Common myeloid progenitor, CD34-positive (primary cell): ENCODE results near the gene ZDHHC8.

ENCODE experiments used
- CTCF ChIA-PET: fragments of 350-600 bp; sonication (Branson Sonifier 250); formaldehyde crosslinking; loops from one replicate; lab custom pipeline; 2021; ENCODE audit warnings: antibody characterized with exemption; lab: Charles Lee
- POLR2A ChIA-PET: fragments of 350-600 bp; sonication (Branson Sonifier 250); formaldehyde crosslinking; loops from one replicate; lab custom pipeline; 2021; ENCODE audit warnings: antibody characterized with exemption; lab: Charles Lee
- DNase-seq, 3 donors: peaks; one replicate each; pipeline versions ENCODE4 v3.0.0 to v3.0.0-alpha.2; 2013
- H3K27ac ChIP-seq, 2 experiments: 1 replicate in 1 of 2; 2 replicates in 1 of 2; pipeline ENCODE4 v1.7.0; 2013; ENCODE audit warnings: inconsistent platforms in 2 of 2, low read length in 2 of 2, mild to moderate bottlenecking in 2 of 2, low read depth in 1 of 2, moderate library complexity in 1 of 2; ENCODE audit not compliant: severe bottlenecking in 2 of 2, insufficient read depth in 1 of 2, poor library complexity in 1 of 2
- H3K27me3 ChIP-seq, 5 experiments: replicated peaks in 2 of 5; 1 replicate in 3 of 5; 2 replicates in 2 of 5; pipeline versions ENCODE4 v1.6.1 to v1.7.0; 2013; ENCODE audit warnings: low read length in 4 of 5, mild to moderate bottlenecking in 2 of 5, moderate library complexity in 2 of 5, inconsistent platforms in 1 of 5; ENCODE audit not compliant: insufficient read depth in 5 of 5, control insufficient read depth in 4 of 5
- H3K36me3 ChIP-seq, 4 experiments: 1 replicate in 2 of 4; 2 replicates in 2 of 4; pipeline versions ENCODE4 v1.6.1 to v1.7.0; 2013; ENCODE audit warnings: low read length in 3 of 4, control low read depth in 1 of 4, mild to moderate bottlenecking in 1 of 4; ENCODE audit not compliant: control insufficient read depth in 4 of 4, insufficient read depth in 4 of 4
- H3K4me1 ChIP-seq, 4 experiments: 1 replicate in 3 of 4; 2 replicates in 1 of 4; pipeline versions ENCODE4 v1.6.1 to v1.7.1; 2013; ENCODE audit warnings: low read length in 3 of 4, mild to moderate bottlenecking in 3 of 4, control low read depth in 1 of 4, inconsistent platforms in 1 of 4, moderate library complexity in 1 of 4; ENCODE audit not compliant: control insufficient read depth in 4 of 4, insufficient read depth in 4 of 4; ENCODE audit errors: control extremely low read depth in 1 of 4
- H3K4me3 ChIP-seq, 7 experiments: 1 replicate in 4 of 7; 2 replicates in 3 of 7; pipeline versions ENCODE4 v1.5.1 to v1.7.0; 2013; ENCODE audit warnings: mild to moderate bottlenecking in 7 of 7, low read length in 6 of 7, moderate library complexity in 6 of 7, inconsistent platforms in 2 of 7, low read depth in 2 of 7, control low read depth in 1 of 7; ENCODE audit not compliant: insufficient read depth in 4 of 7, control insufficient read depth in 1 of 7; ENCODE audit errors: extremely low read depth in 1 of 7
- H3K9me3 ChIP-seq, 5 experiments: 1 replicate in 4 of 5; 2 replicates in 1 of 5; pipeline versions ENCODE4 v1.6.1 to v1.7.1; 2013; ENCODE audit warnings: low read length in 4 of 5, mild to moderate bottlenecking in 2 of 5, inconsistent platforms in 1 of 5, low read depth in 1 of 5, moderate library complexity in 1 of 5; ENCODE audit not compliant: control insufficient read depth in 4 of 5, insufficient read depth in 2 of 5; ENCODE audit errors: control extremely low read depth in 1 of 5
- WGBS: methylation state at CpG from one replicate; pipeline ENCODE4 v1.1.5; 2013; ENCODE audit not compliant: insufficient coverage; 5-methylcytosine and 5-hydroxymethylcytosine counted together

Gene ZDHHC8

DNA sequence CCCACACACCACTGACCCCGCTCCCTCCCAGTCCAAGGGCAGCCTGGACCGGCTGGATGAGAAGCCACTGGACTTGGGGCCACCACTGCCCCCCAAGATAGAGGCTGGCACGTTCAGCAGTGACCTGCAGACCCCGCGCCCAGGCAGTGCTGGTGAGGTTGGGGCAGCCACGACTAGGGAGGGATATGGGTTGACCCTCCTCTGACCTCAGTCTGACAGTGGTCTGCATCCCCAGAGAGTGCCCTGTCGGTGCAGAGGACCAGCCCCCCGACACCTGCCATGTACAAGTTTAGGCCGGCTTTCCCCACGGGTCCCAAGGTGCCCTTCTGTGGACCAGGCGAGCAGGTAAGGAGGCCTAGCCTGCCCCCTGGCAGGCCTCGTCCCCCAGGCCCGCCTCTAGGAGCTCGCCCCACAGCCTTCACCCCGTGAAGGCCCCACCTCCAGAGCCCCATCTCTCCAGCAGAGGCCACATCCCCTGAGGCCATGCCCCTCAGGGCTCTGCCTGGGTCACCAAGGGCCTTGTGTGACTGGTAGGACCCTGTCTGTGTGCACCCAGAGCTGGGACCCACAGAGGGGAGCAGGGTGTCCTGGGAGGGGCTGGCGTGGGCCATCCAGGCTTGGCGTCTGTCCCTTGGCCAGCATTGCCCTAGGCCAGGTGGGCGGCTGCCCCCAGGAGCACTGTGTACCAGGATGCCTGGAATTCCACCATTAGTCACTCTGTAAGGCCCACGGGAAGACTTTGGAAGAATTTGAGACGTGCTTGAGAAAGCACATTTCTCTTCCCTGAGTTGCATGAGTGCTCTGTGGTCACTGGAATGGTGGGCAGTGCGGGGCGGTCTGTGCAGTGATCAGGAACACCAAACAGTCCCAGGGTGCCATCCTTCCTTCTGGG lies 9.8 kb downstream of the ZDHHC8 start:
- POLR2A ChIA-PET = no interaction called here
- peaks cover 0 to 46% (median 21%) of the 10 kb centered on the region in 4 experiments for H3K36me3 ChIP-seq

DNA sequence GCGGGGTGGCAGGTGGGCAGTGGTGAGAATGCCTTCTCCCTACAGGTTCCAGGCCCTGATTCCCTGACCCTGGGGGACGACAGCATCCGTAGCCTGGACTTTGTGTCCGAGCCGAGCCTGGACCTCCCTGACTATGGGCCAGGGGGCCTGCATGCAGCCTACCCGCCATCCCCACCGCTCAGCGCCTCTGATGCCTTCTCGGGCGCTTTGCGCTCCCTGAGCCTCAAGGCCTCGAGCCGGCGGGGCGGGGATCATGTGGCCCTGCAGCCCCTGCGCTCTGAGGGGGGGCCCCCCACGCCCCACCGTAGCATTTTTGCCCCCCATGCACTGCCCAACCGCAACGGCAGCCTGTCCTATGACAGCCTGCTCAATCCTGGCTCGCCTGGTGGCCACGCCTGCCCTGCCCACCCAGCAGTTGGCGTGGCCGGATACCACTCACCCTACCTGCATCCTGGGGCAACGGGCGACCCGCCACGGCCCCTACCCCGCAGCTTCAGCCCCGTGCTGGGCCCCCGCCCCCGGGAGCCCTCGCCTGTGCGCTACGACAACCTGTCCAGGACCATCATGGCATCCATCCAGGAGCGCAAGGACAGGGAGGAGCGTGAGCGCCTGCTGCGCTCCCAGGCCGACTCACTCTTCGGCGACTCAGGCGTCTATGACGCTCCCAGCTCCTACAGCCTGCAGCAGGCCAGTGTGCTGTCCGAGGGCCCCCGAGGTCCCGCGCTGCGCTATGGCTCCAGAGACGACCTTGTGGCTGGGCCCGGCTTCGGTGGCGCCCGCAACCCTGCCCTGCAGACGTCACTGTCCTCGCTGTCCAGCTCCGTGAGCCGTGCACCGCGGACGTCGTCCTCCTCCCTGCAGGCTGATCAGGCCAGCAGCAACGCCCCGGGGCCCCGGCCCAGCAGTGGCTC lies 11.4 kb downstream of the ZDHHC8 start:
- Histone ChIP-seq H3K36me3 (peaks cover 0 to 46% (median 21%) of the 10 kb centered on the region in 4 experiments), H3K4me3 (no peak overlapping the region), H3K4me1 (peaks cover 0 to 17% (median 14%) of the 10 kb centered on the region in 4 experiments)

More for the DNA sequence above, 9.8 kb downstream of the ZDHHC8 start:
- Histone ChIP-seq H3K27me3 (no peaks in the 10 kb centered on the region), H3K4me3 (no peak overlapping the region), H3K27ac (no peak overlapping the region), H3K4me1 (peaks cover 0 to 20% (median 19%) of the 10 kb centered on the region in 4 experiments), H3K9me3 (no peaks in the 10 kb centered on the region)
- DNase-seq = no peak
- 98% methylated on average over 16 of the region's 22 CpGs for WGBS
- CTCF ChIA-PET = no interaction called here

GRCh38 chr22:20143883-20144665 lies 12.5 kb downstream of the ZDHHC8 start:
- peaks cover 0 to 12% (median 10%) of the 10 kb centered on the region in 4 experiments for H3K4me1 ChIP-seq
- 96% methylated on average over 15 of the region's 19 CpGs for WGBS
- CTCF ChIA-PET = no interaction called here
- DNase-seq = no peak
- no peak overlapping the region for H3K4me3 ChIP-seq
- no peak overlapping the region for H3K27ac ChIP-seq
- no peaks in the 10 kb centered on the region for H3K9me3 ChIP-seq
- H3K27me3 ChIP-seq = no peaks in the 10 kb centered on the region
- peaks cover 0 to 46% (median 21%) of the 10 kb centered on the region in 4 experiments for H3K36me3 ChIP-seq
- POLR2A ChIA-PET = interaction anchor here (0.6 kb wide), 1 partner anchor 11 kb away, joined by 3 read pairs; no protein-coding TSS in a partner anchor

More for the DNA sequence above, 11.4 kb downstream of the ZDHHC8 start:
- CTCF ChIA-PET = no interaction called here
- Histone ChIP-seq H3K27ac (no peak overlapping the region), H3K27me3 (no peaks in the 10 kb centered on the region), H3K9me3 (no peaks in the 10 kb centered on the region)
- DNase-seq = no peak
- 94% methylated on average over 46 of the region's 65 CpGs for WGBS
- POLR2A ChIA-PET = no interaction called here

GRCh38 chr22:20145206-20145831 lies 13.7 kb downstream of the ZDHHC8 start:
- Histone ChIP-seq H3K27ac (no peak overlapping the region), H3K27me3 (no peaks in the 10 kb centered on the region), H3K9me3 (no peaks in the 10 kb centered on the region), H3K4me1 (peaks cover 0 to 19% (median 15%) of the 10 kb centered on the region in 4 experiments), H3K4me3 (no peak overlapping the region), H3K36me3 (peaks cover 0 to 37% (median 17%) of the 10 kb centered on the region in 4 experiments)
- ChIA-PET CTCF (no interaction called here), POLR2A (no interaction called here)
- DNase-seq = no peak
- 94% methylated on average over 17 of the region's 22 CpGs for WGBS

GRCh38 chr22:20145832-20146223 lies 14.2 kb downstream of the ZDHHC8 start:
- H3K4me1 ChIP-seq = peaks cover 0 to 21% (median 16%) of the 10 kb centered on the region in 4 experiments
- H3K27ac ChIP-seq = no peak overlapping the region
- no peaks in the 10 kb centered on the region for H3K27me3 ChIP-seq
- ChIA-PET POLR2A (no interaction called here), CTCF (no interaction called here)
- H3K9me3 ChIP-seq = no peaks in the 10 kb centered on the region
- no peak for DNase-seq
- H3K36me3 ChIP-seq = peaks cover 0 to 32% (median 15%) of the 10 kb centered on the region in 4 experiments
- H3K4me3 ChIP-seq = no peak overlapping the region
- WGBS = 94% methylated on average over 21 of the region's 21 CpGs

DNA sequence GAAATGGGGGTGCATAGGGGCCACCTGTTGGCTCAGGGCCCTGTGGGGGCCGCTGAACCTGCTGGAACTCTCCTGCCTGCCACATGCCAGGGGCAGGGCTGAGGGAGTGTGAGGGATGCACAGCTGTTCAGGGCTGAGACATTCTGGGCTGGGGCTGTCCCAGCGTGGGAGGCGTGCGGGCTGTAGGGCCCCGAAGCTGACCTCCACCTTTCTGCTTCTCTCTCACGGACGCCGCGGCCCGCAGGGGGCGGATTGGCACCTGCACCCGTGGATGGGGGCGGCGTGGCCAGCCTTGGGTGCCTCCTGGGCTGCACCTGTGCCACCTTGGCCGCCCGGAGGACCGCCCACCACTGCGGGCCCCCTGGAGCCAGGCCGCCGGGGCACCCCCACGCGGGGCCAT lies 15.2 kb downstream of the ZDHHC8 start:
- POLR2A ChIA-PET = no interaction called here
- peaks cover 0 to 21% (median 16%) of the 10 kb centered on the region in 4 experiments for H3K4me1 ChIP-seq
- H3K4me3 ChIP-seq = no peak overlapping the region
- 82% methylated on average over 5 of the region's 22 CpGs for WGBS
- peaks cover 0 to 25% (median 12%) of the 10 kb centered on the region in 4 experiments for H3K36me3 ChIP-seq
- H3K27me3 ChIP-seq = no peaks in the 10 kb centered on the region
- CTCF ChIA-PET = interaction anchor here (1.1 kb wide), 1 partner anchor 10 kb away, joined by 7 read pairs; no protein-coding TSS in a partner anchor
- no peak for DNase-seq
- H3K9me3 ChIP-seq = no peaks in the 10 kb centered on the region
- H3K27ac ChIP-seq = no peak overlapping the region
